Left lung (tissue), 10 donors: ENCODE measurements around the gene WFDC12. TPM values are rescaled to one million over a fixed set of nuclear protein-coding genes. Genes with fewer than 3 reads are reported as not detected.
A peak's percentile ranks its signal among the peaks of the same experiment; 100 is the strongest.

ENCODE experiments used
- ATAC-seq: fragments of 200-7000 bp; cut with Tn5 transposase; one replicate; pipeline ENCODE4 v1.9.1; 2020; ENCODE audit warnings: moderate library complexity
- DNase-seq, 4 donors: peaks; one replicate each; pipeline ENCODE4 v3.0.0-alpha.2; 2013 to 2020
- H3K27ac ChIP-seq, 2 donors: fragments of 200-600 bp; sonication (generic) in 1 of 2; one replicate each; pipeline versions ENCODE4 v1.5.0 to v1.8.0; 2020 to 2021
- H3K27me3 ChIP-seq, 2 donors: fragments of 200-600 bp; sonication (generic) in 1 of 2; one replicate each; pipeline versions ENCODE4 v1.5.0 to v1.8.0; 2020 to 2021
- H3K36me3 ChIP-seq, 2 donors: fragments of 200-600 bp; sonication (generic) in 1 of 2; one replicate each; pipeline versions ENCODE4 v1.5.0 to v1.8.0; 2020 to 2021
- H3K4me1 ChIP-seq, 2 donors: fragments of 200-600 bp; one replicate each; pipeline ENCODE4 v1.8.0; 2021
- H3K4me3 ChIP-seq, 2 donors: fragments of 200-600 bp; sonication (generic) in 1 of 2; one replicate each; pipeline versions ENCODE4 v1.5.0 to v1.8.0; 2020 to 2021; ENCODE audit warnings: mild to moderate bottlenecking in 1 of 2
- H3K9me3 ChIP-seq, 2 donors: fragments of 200-600 bp; sonication (generic) in 1 of 2; one replicate each; pipeline versions ENCODE4 v1.5.0 to v1.8.0; 2020 to 2021
- CTCF ChIP-seq, 2 donors: fragments of 200-600 bp; sonication (generic) in 1 of 2; IDR thresholded peaks; one replicate each; pipeline versions ENCODE4 v1.5.0 to v1.8.0; 2021; ENCODE audit warnings: antibody characterized with exemption in 2 of 2
- intact Hi-C, 2 donors: fragments of 100-400 bp; cut with DNase I; formaldehyde crosslinking; loops; one replicate each; pipeline versions ENCODE4 v1.11.2 to v1.14.2; 2022
- polyA plus RNA-seq, 6 donors: library from polyadenylated mRNA; unstranded; fragments of 120-200 nt; gene quantifications; one replicate each; pipeline ENCODE4 v1.2.1, GENCODE V29; 2013; ENCODE audit not compliant: insufficient read length in 6 of 6
- total RNA-seq, 2 donors: library from RNA; stranded (reverse); fragmentation: NEBNext Ultra II Directional; extraction: Animal tissue kit (Norgen Biotek cat#: 25700); gene quantifications; one replicate each; pipeline ENCODE4 v1.2.1, GENCODE V29; 2021
- donor health status: DM: no; HTN: yes; CAD: no.
- donor health status: DM: no; HTN: no; CAD: no.

The WFDC12 gene
- total and polyA plus RNA-seq, 8 donors, result 0.44 to 0.73 TPM; not detected in 6

GRCh38 chr20:45128099-45128498, 3.8 kb upstream of the WFDC12 start:
- ATAC-seq (peak; percentile 92), DNase-seq (no peak)
- no peaks in the 10 kb centered on the region for H3K4me1 ChIP-seq
- intact Hi-C loops, result no loop called here
- no peak for TF ChIP-seq CTCF (IDR thresholded peaks at IDR 0.05)
- H3K9me3 ChIP-seq, result no peaks in the 10 kb centered on the region
- no peaks in the 10 kb centered on the region for H3K36me3 ChIP-seq
- H3K27me3 ChIP-seq, result peaks cover 5 to 33% of the 10 kb centered on the region in 2 donors
- H3K27ac ChIP-seq, result peak overlapping the region in 1 of 2 donors; percentile 40
- H3K4me3 ChIP-seq, result no peak overlapping the region

- intact Hi-C loops, result no loop called here
- no peaks in the 10 kb centered on the region for H3K4me1 ChIP-seq
- no peaks in the 10 kb centered on the region for H3K9me3 ChIP-seq
- no peak for TF ChIP-seq CTCF (IDR thresholded peaks at IDR 0.05)
- DNase-seq (no peak), ATAC-seq (no peak)
- no peak overlapping the region for H3K4me3 ChIP-seq
- no peak overlapping the region for H3K27ac ChIP-seq
- H3K36me3 ChIP-seq, result no peaks in the 10 kb centered on the region
- H3K27me3 ChIP-seq, result peaks cover 5 to 24% of the 10 kb centered on the region in 2 donors
These were observed 2.9 kb downstream of the WFDC12 start for GRCh38 chr20:45121388-45121787.

- Histone ChIP-seq H3K27me3 (peaks cover 0 to 32% of the 10 kb centered on the region in 2 donors), H3K36me3 (no peaks in the 10 kb centered on the region), H3K4me1 (no peaks in the 10 kb centered on the region), H3K4me3 (no peak overlapping the region), H3K27ac (no peak overlapping the region), H3K9me3 (no peaks in the 10 kb centered on the region)
- ATAC-seq, result no peak
- no peak for DNase-seq
- TF ChIP-seq CTCF (IDR thresholded peaks at IDR 0.05), result no peak
- intact Hi-C loops, result no loop called here
These were observed 4.6 kb downstream of the WFDC12 start for GRCh38 chr20:45119556-45120266.

- H3K27me3 ChIP-seq, result peaks cover 0 to 28% of the 10 kb centered on the region in 2 donors
- H3K4me1 ChIP-seq, result no peaks in the 10 kb centered on the region
- H3K4me3 ChIP-seq, result no peak overlapping the region
- H3K36me3 ChIP-seq, result no peaks in the 10 kb centered on the region
- DNase-seq (no peak), ATAC-seq (no peak)
- no peak for TF ChIP-seq CTCF (IDR thresholded peaks at IDR 0.05)
- H3K27ac ChIP-seq, result no peak overlapping the region
- no peaks in the 10 kb centered on the region for H3K9me3 ChIP-seq
- intact Hi-C loops, result no loop called here
These were observed 6.2 kb downstream of the WFDC12 start for GRCh38 chr20:45118028-45118427.

- DNase-seq, result no peak
- Histone ChIP-seq H3K9me3 (no peaks in the 10 kb centered on the region), H3K4me3 (no peak overlapping the region), H3K36me3 (no peaks in the 10 kb centered on the region), H3K27me3 (peaks cover 0 to 28% of the 10 kb centered on the region in 2 donors), H3K4me1 (no peaks in the 10 kb centered on the region), H3K27ac (no peak overlapping the region)
- intact Hi-C loops, result no loop called here
- ATAC-seq, result no peak
- TF ChIP-seq CTCF (IDR thresholded peaks at IDR 0.05), result no peak
These were observed 6.7 kb downstream of the WFDC12 start for GRCh38 chr20:45117581-45117980.
